ENCODE results near the gene FTL. TPM values are rescaled to one million over a fixed set of nuclear protein-coding genes. Genes with fewer than 3 reads are reported as not detected.

FTL gene
- total and polyA plus RNA-seq, 4 experiments from 2014 or later = 1,304 to 4,474 (median 2,454) TPM

- Mint-ChIP-seq H3K27ac (peak overlapping the region in 4 of 7 donors; percentile 14 to 53 (median 30)), H3K4me3 (peak overlapping the region in 4 of 8 donors; percentile 15 to 30 (median 20)), H3K27me3 (no peaks in the 10 kb centered on the region), H3K36me3 (peaks cover 4 to 26% of the 10 kb centered on the region in 2 donors), H3K9me3 (no peaks in the 10 kb centered on the region), H3K4me1 (peaks cover 24 to 46% (median 31%) of the 10 kb centered on the region in 4 donors)
- H3K27ac ChIP-seq (ENCODE audit: low read depth, low read length) = no peak overlapping the region
- no peaks in the 10 kb centered on the region for H3K36me3 ChIP-seq (ENCODE audit: insufficient read depth, low read length)
- ChIA-PET POLR2A (ENCODE audit: partially characterized antibody) (interaction anchor here (4.1 kb wide), 1 partner anchor 24 kb away, joined by 68 read pairs; the partner anchor contains the start of gene FTL), CTCF (ENCODE audit: partially characterized antibody) (no interaction called here)
- peaks cover 30% of the 10 kb centered on the region for H3K4me1 ChIP-seq (ENCODE audit: insufficient read depth, low read length)
- H3K9me3 ChIP-seq (ENCODE audit: control insufficient read depth in 1 of 2, low read length in 2 of 2) = no peaks in the 10 kb centered on the region
- no peaks in the 10 kb centered on the region for H3K27me3 ChIP-seq (ENCODE audit: insufficient read depth, low read length)
- DNase-seq = no peak
- intact Hi-C loops (cut with micrococcal nuclease) = loop anchor here (5.0 to 10.0 kb wide), 2 partner anchors 64 to 353 kb away; partner anchors contain the start of genes CGB7 and DBP
- H3K4me3 ChIP-seq (ENCODE audit: low read length in 2 of 2) = no peak overlapping the region
Measured at GRCh38 chr19:48990400-48990799, 25.3 kb downstream of the FTL start.

GRCh38 chr19:48991011-48991609, 26.0 kb downstream of the FTL start:
- H3K9me3 ChIP-seq (ENCODE audit: control insufficient read depth in 1 of 2, low read length in 2 of 2) = no peaks in the 10 kb centered on the region
- ChIA-PET POLR2A (ENCODE audit: partially characterized antibody) (interaction anchor here (2.9 to 4.1 kb wide), 3 partner anchors 21 to 117 kb away, joined by 12 to 68 read pairs (median 42); partner anchors contain the start of genes FTL and PPP1R15A), CTCF (ENCODE audit: partially characterized antibody) (interaction anchor here (1.4 kb wide), 2 partner anchors 9 to 20 kb away, joined by 4 read pairs; no protein-coding TSS in a partner anchor)
- H3K36me3 Mint-ChIP-seq = peaks cover 4 to 26% of the 10 kb centered on the region in 2 donors
- H3K27ac Mint-ChIP-seq = peak overlapping the region in 3 of 7 donors; percentile 39 to 72 (median 46)
- H3K27ac ChIP-seq (ENCODE audit: low read depth, low read length) = no peak overlapping the region
- no peak overlapping the region for H3K4me3 ChIP-seq (ENCODE audit: low read length in 2 of 2)
- H3K4me1 Mint-ChIP-seq = peaks cover 24 to 46% (median 32%) of the 10 kb centered on the region in 4 donors
- no peaks in the 10 kb centered on the region for H3K27me3 ChIP-seq (ENCODE audit: insufficient read depth, low read length)
- no peaks in the 10 kb centered on the region for H3K27me3 Mint-ChIP-seq
- no peaks in the 10 kb centered on the region for H3K36me3 ChIP-seq (ENCODE audit: insufficient read depth, low read length)
- no peaks in the 10 kb centered on the region for H3K9me3 Mint-ChIP-seq
- peaks cover 30% of the 10 kb centered on the region for H3K4me1 ChIP-seq (ENCODE audit: insufficient read depth, low read length)
- DNase-seq = no peak
- intact Hi-C loops (cut with micrococcal nuclease) = loop anchor here (5.0 to 10.0 kb wide), 2 partner anchors 64 to 354 kb away; partner anchors contain the start of genes CGB7 and DBP
- peak overlapping the region in 3 of 8 donors; percentile 26 to 56 (median 52) for H3K4me3 Mint-ChIP-seq

- peak overlapping the region; percentile 90 to 98 (median 96) for H3K4me3 Mint-ChIP-seq
- no peaks in the 10 kb centered on the region for H3K27me3 Mint-ChIP-seq
- Histone ChIP-seq H3K4me3 (ENCODE audit: low read length in 2 of 2) (peak overlapping the region; percentile 91 to 98), H3K27me3 (ENCODE audit: insufficient read depth, low read length) (no peaks in the 10 kb centered on the region), H3K27ac (ENCODE audit: low read depth, low read length) (peak overlapping the region; percentile 82), H3K36me3 (ENCODE audit: insufficient read depth, low read length) (no peaks in the 10 kb centered on the region), H3K9me3 (ENCODE audit: control insufficient read depth in 1 of 2, low read length in 2 of 2) (no peaks in the 10 kb centered on the region), H3K4me1 (ENCODE audit: insufficient read depth, low read length) (peaks cover 30% of the 10 kb centered on the region)
- no peak for DNase-seq
- intact Hi-C loops (cut with micrococcal nuclease) = loop anchor here (2.0 to 10.0 kb wide), 6 partner anchors 63 to 649 kb away; partner anchors contain the start of genes C19orf73, CGB7, DBP and PPFIA3
- peaks cover 4 to 26% of the 10 kb centered on the region in 2 donors for H3K36me3 Mint-ChIP-seq
- H3K27ac Mint-ChIP-seq = peak overlapping the region; percentile 84 to 99 (median 95)
- POLR2A ChIA-PET (ENCODE audit: partially characterized antibody) = interaction anchor here (0.8 to 4.1 kb wide), 12 partner anchors 9 to 347 kb away, joined by 3 to 68 read pairs (median 10); partner anchors contain the start of genes BAX, DHDH, FTL and LHB
- CTCF ChIA-PET (ENCODE audit: partially characterized antibody) = interaction anchor here (0.7 to 2.4 kb wide), 12 partner anchors 8 to 253 kb away, joined by 3 to 21 read pairs (median 5); partner anchors contain the start of genes BAX and NUCB1
- no peaks in the 10 kb centered on the region for H3K9me3 Mint-ChIP-seq
- H3K4me1 Mint-ChIP-seq = peaks cover 25 to 49% (median 32%) of the 10 kb centered on the region in 4 donors
Measured at GRCh38 chr19:48991873-48992580, 26.9 kb downstream of the FTL start.

GRCh38 chr19:48992581-48993174, 27.6 kb downstream of the FTL start:
- Histone ChIP-seq H3K36me3 (ENCODE audit: insufficient read depth, low read length) (no peaks in the 10 kb centered on the region), H3K4me3 (ENCODE audit: low read length in 2 of 2) (peak overlapping the region; percentile 91 to 98), H3K9me3 (ENCODE audit: control insufficient read depth in 1 of 2, low read length in 2 of 2) (no peaks in the 10 kb centered on the region), H3K27me3 (ENCODE audit: insufficient read depth, low read length) (no peaks in the 10 kb centered on the region), H3K4me1 (ENCODE audit: insufficient read depth, low read length) (peaks cover 30% of the 10 kb centered on the region), H3K27ac (ENCODE audit: low read depth, low read length) (peak overlapping the region; percentile 82)
- Mint-ChIP-seq H3K36me3 (peaks cover 4 to 24% of the 10 kb centered on the region in 2 donors), H3K4me1 (peaks cover 26 to 51% (median 32%) of the 10 kb centered on the region in 4 donors), H3K27me3 (no peaks in the 10 kb centered on the region), H3K4me3 (peak overlapping the region; percentile 90 to 98 (median 96)), H3K9me3 (no peaks in the 10 kb centered on the region), H3K27ac (peak overlapping the region; percentile 84 to 99 (median 95))
- CTCF ChIA-PET (ENCODE audit: partially characterized antibody) = interaction anchor here (0.9 to 2.4 kb wide), 33 partner anchors 8 to 725 kb away, joined by 3 to 21 read pairs (median 5); partner anchors contain the start of genes BAX, CA11, FTL and HSD17B14
- intact Hi-C loops (cut with micrococcal nuclease) = loop anchor here (1.0 to 10.0 kb wide), 10 partner anchors 26 to 648 kb away; partner anchors contain the start of genes C19orf73, CGB7, DBP and PPFIA3
- no peak for DNase-seq
- POLR2A ChIA-PET (ENCODE audit: partially characterized antibody) = interaction anchor here (0.7 to 4.1 kb wide), 31 partner anchors 9 to 821 kb away, joined by 3 to 68 read pairs (median 4); partner anchors contain the start of genes BAX, CGB7, DHDH and FTL

GRCh38 chr19:48993175-48994034, 28.3 kb downstream of the FTL start, which contains the start of the genes GYS1 and RUVBL2:
GYS1 (minus strand) TSS chr19:48993309; CDS start chr19:48993112, 197 bp downstream.
RUVBL2 (plus strand) TSS chr19:48993887; CDS start chr19:48993912, 25 bp downstream.
- Mint-ChIP-seq H3K27ac (peak within 1 kb of the TSS; percentile 84 to 99 (median 98)), H3K4me3 (peak within 1 kb of the TSS; percentile 90 to 98 (median 96)), H3K36me3 (peaks cover 4 to 20% of the 10 kb centered on the region in 2 donors), H3K27me3 (no peaks in the 10 kb centered on the region), H3K9me3 (no peaks in the 10 kb centered on the region), H3K4me1 (peaks cover 23 to 56% (median 31%) of the 10 kb centered on the region in 4 donors)
- H3K27ac ChIP-seq (ENCODE audit: low read depth, low read length) = peak within 1 kb of the TSS; percentile 82
- ChIA-PET POLR2A (ENCODE audit: partially characterized antibody) (interaction anchor here (0.7 to 4.1 kb wide), 36 partner anchors 9 to 820 kb away, joined by 3 to 68 read pairs (median 4); partner anchors contain the start of genes BAX, CA11, CGB7 and DHDH), CTCF (ENCODE audit: partially characterized antibody) (interaction anchor here (0.6 to 2.4 kb wide), 53 partner anchors 9 to 783 kb away, joined by 3 to 21 read pairs (median 4); partner anchors contain the start of genes BAX, CA11, FTL and HSD17B14)
- peak within 1 kb of the TSS; percentile 91 to 98 for H3K4me3 ChIP-seq (ENCODE audit: low read length in 2 of 2)
- intact Hi-C loops (cut with micrococcal nuclease) = loop anchor here (1.0 to 10.0 kb wide), 10 partner anchors 25 to 647 kb away; partner anchors contain the start of genes C19orf73, CGB7, DBP and PPFIA3
- no peaks in the 10 kb centered on the region for H3K27me3 ChIP-seq (ENCODE audit: insufficient read depth, low read length)
- peaks cover 30% of the 10 kb centered on the region for H3K4me1 ChIP-seq (ENCODE audit: insufficient read depth, low read length)
- no peaks in the 10 kb centered on the region for H3K9me3 ChIP-seq (ENCODE audit: control insufficient read depth in 1 of 2, low read length in 2 of 2)
- no peaks in the 10 kb centered on the region for H3K36me3 ChIP-seq (ENCODE audit: insufficient read depth, low read length)
- peak; percentile 99 to 100 (median 99) for DNase-seq
